K562 (cell line): ENCODE data around the gene RINT1. TPM values are rescaled to one million over a fixed set of nuclear protein-coding genes. Genes with fewer than 3 reads are reported as not detected.

Experiments used
- BRD9 ChIP-seq: fragments of 450-650 bp; IDR thresholded peaks from 2 replicates; pipeline ENCODE4 v1.6.1; 2018; ENCODE audit warnings: low read depth; ENCODE audit not compliant: partially characterized antibody
- CBFB ChIP-seq: sonication (generic); formaldehyde crosslinking; IDR thresholded peaks from 2 replicates; pipeline ENCODE4 v1.4.0; 2020; ENCODE audit warnings: mild to moderate bottlenecking, missing genetic modification reagents
- CSDE1 ChIP-seq, 2 experiments: fragments of 450-650 bp; IDR thresholded peaks; 2 replicates each; pipeline ENCODE4 v1.6.1; 2016; ENCODE audit warnings: mild to moderate bottlenecking in 1 of 2
- DACH1 ChIP-seq: fragments of 450-650 bp; IDR thresholded peaks from 2 replicates; pipeline ENCODE4 v1.6.1; 2018; ENCODE audit not compliant: partially characterized antibody
- MXD1 ChIP-seq: fragments of 250-450 bp; sonication (Bioruptor Pico); IDR thresholded peaks from 2 replicates; pipeline ENCODE4 v1.8.0; 2021; ENCODE audit warnings: borderline replicate concordance, mild to moderate bottlenecking, moderate library complexity; ENCODE audit not compliant: poor library complexity, severe bottlenecking
- NFATC3 ChIP-seq: fragments of 450-650 bp; IDR thresholded peaks from 2 replicates; pipeline ENCODE4 v1.6.1; 2017; ENCODE audit warnings: mild to moderate bottlenecking
- POLR2AphosphoS2 ChIP-seq: IDR thresholded peaks from 2 replicates; pipeline ENCODE4 v1.6.1; 2012; ENCODE audit warnings: low read length, improper control_type of control experiment
- SIN3B ChIP-seq: fragments of 450-650 bp; IDR thresholded peaks from 2 replicates; pipeline ENCODE4 v1.6.1; 2017; ENCODE audit warnings: low read depth, mild to moderate bottlenecking, moderate library complexity
- SIRT6 ChIP-seq: IDR thresholded peaks from one replicate; pipeline ENCODE4 v1.6.1; 2012; ENCODE audit warnings: low read depth, mild to moderate bottlenecking, control low read depth, inconsistent platforms, low read length, moderate library complexity
- SREBF1 ChIP-seq: fragments of 150-350 bp; IDR thresholded peaks from 2 replicates; pipeline ENCODE4 v1.6.1; 2014; ENCODE audit warnings: antibody characterized with exemption, low read depth, low read length, borderline replicate concordance
- SRF ChIP-seq, 2 experiments: fragments of 250-450, 450-650 bp in 1 of 2; sonication (Bioruptor Pico) in 1 of 2; sonication (generic) in 1 of 2; formaldehyde crosslinking; IDR thresholded peaks; 2 replicates each; pipeline versions ENCODE4 v1.5.0 to v1.5.1; 2020 to 2022; ENCODE audit warnings: mild to moderate bottlenecking in 1 of 2, missing genetic modification reagents in 1 of 2
- SRSF7 ChIP-seq: fragments of 200-400 bp; formaldehyde crosslinking; optimal IDR thresholded peaks from 2 replicates; pipeline ENCODE3; 2017; ENCODE audit warnings: mild to moderate bottlenecking, low read depth, low read length
- STAT5B ChIP-seq: fragments of 250-450 bp; sonication (Bioruptor Pico); IDR thresholded peaks from 2 replicates; pipeline ENCODE4 v1.8.0; 2021; ENCODE audit warnings: mild to moderate bottlenecking, inconsistent platforms
- TCF7 ChIP-seq: sonication (generic); IDR thresholded peaks from 2 replicates; pipeline ENCODE4 v1.6.1; 2016; ENCODE audit warnings: antibody characterized with exemption, borderline replicate concordance
- THAP7 ChIP-seq: fragments of 250-450 bp; sonication (Bioruptor Pico); IDR thresholded peaks from 2 replicates; pipeline ENCODE4 v1.5.0; 2021
- USF1 ChIP-seq: sonication (generic); formaldehyde crosslinking; IDR thresholded peaks from 2 replicates; pipeline ENCODE4 v1.9.0; 2022; ENCODE audit warnings: mild to moderate bottlenecking, missing genetic modification reagents
- ZNF561 ChIP-seq: fragments of 450-650 bp; formaldehyde crosslinking; conservative IDR thresholded peaks from 2 replicates; pipeline ENCODE4 v1.4.0; 2020; ENCODE audit warnings: mild to moderate bottlenecking, moderate library complexity
- polyA plus RNA-seq, 8 experiments: library from polyadenylated mRNA; depleted of rRNA in 4 of 8; stranded (reverse) in 5 of 8; unstranded in 3 of 8; fragments of >200 nt; fragmentation: Nextera tagmentation in 2 of 8; fragmentation: Illumina TruSeq in 1 of 8; extraction: Ambion mirVana in 2 of 8; extraction: Trizol in 1 of 8; gene quantifications; 2 replicates each; pipeline versions ENCODE4 v1.2.1 to v1.2.3, GENCODE V29; 2011 to 2014; ENCODE audit warnings: inconsistent platforms in 1 of 8, missing spikeins in 1 of 8
- total RNA-seq, 7 experiments: library from RNA; depleted of rRNA in 6 of 7; stranded (reverse); fragments of >200 nt in 6 of 7; fragmentation: Illumina TruSeq in 2 of 7; extraction: Trizol in 2 of 7; gene quantifications; 2 replicates each; pipeline versions ENCODE4 v1.2.1 to v1.2.3, GENCODE V29; 2011 to 2021; ENCODE audit warnings: low replicate concordance in 1 of 7
- TF ChIP-seq, protein P1 (sequence below): sonication (generic); formaldehyde crosslinking; IDR thresholded peaks from 2 replicates; pipeline ENCODE4 v1.8.1; 2023; ENCODE audit warnings: mild to moderate bottlenecking, missing genetic modification reagents, moderate library complexity
- TF ChIP-seq, protein P2 (sequence below): fragments of 250-450 bp; sonication (Bioruptor Pico); IDR thresholded peaks from 2 replicates; pipeline ENCODE4 v1.8.0; 2021; ENCODE audit warnings: moderate library complexity, mild to moderate bottlenecking, inconsistent platforms
- TF ChIP-seq, protein P3 (sequence below), 2 experiments: fragments of 450-650 bp in 1 of 2; IDR thresholded peaks; 2 replicates each; pipeline ENCODE4 v1.6.1; 2011 to 2017; ENCODE audit warnings: low read depth in 2 of 2, antibody characterized with exemption in 1 of 2, borderline replicate concordance in 1 of 2, low read length in 1 of 2, mild to moderate bottlenecking in 1 of 2, mixed read lengths in 1 of 2; ENCODE audit not compliant: control insufficient read depth in 1 of 2

RINT1 gene
- total and polyA plus RNA-seq, 9 of the 15 experiments (the other 6 are each of a cell fraction or from before 2014, with no cell fraction given): 21.3 to 74.3 (median 27.4) TPM

- TF ChIP-seq SREBF1 (0 out of 2 replicates have a peak, but pooled peaks have one; percentile 56), STAT5B (CRISPR knock-in tag) (no peak), POLR2AphosphoS2 (peak; percentile 89; the same call in 1 of the 2 replicates), DACH1 (no peak), MXD1 (CRISPR knock-in tag) (no peak), NFATC3 (peak; percentile 22; the same call in 1 of the 2 replicates), SIRT6 (peak; percentile 27), THAP7 (CRISPR knock-in tag) (peak; percentile 85; the same call in 1 of the 2 replicates), CBFB (CRISPR knock-in tag) (0 out of 2 replicates have a peak, but pooled peaks have one; percentile 65), TCF7 (peak; percentile 84; the same call in 1 of the 2 replicates), BRD9 (peak; percentile 19), SIN3B (peak; percentile 84), ZNF561 (CRISPR knock-in tag) (no peak), SRF (CRISPR knock-in tag; IDR thresholded peaks at IDR 0.05) (peak in 1 of 2 experiments; percentile 1; a peak in 1 of 4 replicates), USF1 (CRISPR knock-in tag) (peak; percentile 47; the same call in 1 of the 2 replicates), CSDE1 (IDR thresholded peaks at IDR 0.05) (peak in 1 of 2 experiments; percentile 91; a peak in 2 of 4 replicates), SRSF7 (no peak)
- TF ChIP-seq, protein P1, sequence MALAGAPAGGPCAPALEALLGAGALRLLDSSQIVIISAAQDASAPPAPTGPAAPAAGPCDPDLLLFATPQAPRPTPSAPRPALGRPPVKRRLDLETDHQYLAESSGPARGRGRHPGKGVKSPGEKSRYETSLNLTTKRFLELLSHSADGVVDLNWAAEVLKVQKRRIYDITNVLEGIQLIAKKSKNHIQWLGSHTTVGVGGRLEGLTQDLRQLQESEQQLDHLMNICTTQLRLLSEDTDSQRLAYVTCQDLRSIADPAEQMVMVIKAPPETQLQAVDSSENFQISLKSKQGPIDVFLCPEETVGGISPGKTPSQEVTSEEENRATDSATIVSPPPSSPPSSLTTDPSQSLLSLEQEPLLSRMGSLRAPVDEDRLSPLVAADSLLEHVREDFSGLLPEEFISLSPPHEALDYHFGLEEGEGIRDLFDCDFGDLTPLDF (CRISPR knock-in tag): peak; percentile 72; the same call in 1 of the 2 replicates
- TF ChIP-seq, protein P2, sequence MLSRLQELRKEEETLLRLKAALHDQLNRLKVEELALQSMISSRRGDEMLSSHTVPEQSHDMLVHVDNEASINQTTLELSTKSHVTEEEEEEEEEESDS (CRISPR knock-in tag): peak; percentile 41; the same call in 1 of the 2 replicates
- TF ChIP-seq, protein P3, sequence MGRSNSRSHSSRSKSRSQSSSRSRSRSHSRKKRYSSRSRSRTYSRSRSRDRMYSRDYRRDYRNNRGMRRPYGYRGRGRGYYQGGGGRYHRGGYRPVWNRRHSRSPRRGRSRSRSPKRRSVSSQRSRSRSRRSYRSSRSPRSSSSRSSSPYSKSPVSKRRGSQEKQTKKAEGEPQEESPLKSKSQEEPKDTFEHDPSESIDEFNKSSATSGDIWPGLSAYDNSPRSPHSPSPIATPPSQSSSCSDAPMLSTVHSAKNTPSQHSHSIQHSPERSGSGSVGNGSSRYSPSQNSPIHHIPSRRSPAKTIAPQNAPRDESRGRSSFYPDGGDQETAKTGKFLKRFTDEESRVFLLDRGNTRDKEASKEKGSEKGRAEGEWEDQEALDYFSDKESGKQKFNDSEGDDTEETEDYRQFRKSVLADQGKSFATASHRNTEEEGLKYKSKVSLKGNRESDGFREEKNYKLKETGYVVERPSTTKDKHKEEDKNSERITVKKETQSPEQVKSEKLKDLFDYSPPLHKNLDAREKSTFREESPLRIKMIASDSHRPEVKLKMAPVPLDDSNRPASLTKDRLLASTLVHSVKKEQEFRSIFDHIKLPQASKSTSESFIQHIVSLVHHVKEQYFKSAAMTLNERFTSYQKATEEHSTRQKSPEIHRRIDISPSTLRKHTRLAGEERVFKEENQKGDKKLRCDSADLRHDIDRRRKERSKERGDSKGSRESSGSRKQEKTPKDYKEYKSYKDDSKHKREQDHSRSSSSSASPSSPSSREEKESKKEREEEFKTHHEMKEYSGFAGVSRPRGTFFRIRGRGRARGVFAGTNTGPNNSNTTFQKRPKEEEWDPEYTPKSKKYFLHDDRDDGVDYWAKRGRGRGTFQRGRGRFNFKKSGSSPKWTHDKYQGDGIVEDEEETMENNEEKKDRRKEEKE (IDR thresholded peaks at IDR 0.05; ENCODE audit: borderline replicate concordance in 1 of 2, control insufficient read depth in 1 of 2, low read depth in 2 of 2, low read length in 1 of 2): peak in 1 of 2 experiments; percentile 96; a peak in 2 of 4 replicates
Observed at GRCh38 chr7:105531792-105532671, at the start of gene RINT1 (continued).
